Liver (tissue), 9 donors: ENCODE measurements around the gene BHLHA15. TPM values are rescaled to one million over a fixed set of nuclear protein-coding genes. Genes with fewer than 3 reads are reported as not detected.

Experiments
- DNase-seq: peaks from one replicate; pipeline ENCODE4 v3.0.0-alpha.2; 2017; ENCODE audit warnings: low spot score
- H3K27ac ChIP-seq, 2 donors: one replicate each; pipeline ENCODE4 v1.7.0; 2013; ENCODE audit warnings: inconsistent platforms in 2 of 2, low read length in 2 of 2, control low read depth in 1 of 2, low read depth in 1 of 2, mild to moderate bottlenecking in 1 of 2
- H3K27me3 ChIP-seq, 4 donors: one replicate each; pipeline versions ENCODE4 v1.6.1 to v1.7.0; 2013; ENCODE audit warnings: low read length in 3 of 4, inconsistent platforms in 1 of 4, mild to moderate bottlenecking in 1 of 4, moderate library complexity in 1 of 4; ENCODE audit not compliant: control insufficient read depth in 4 of 4, insufficient read depth in 4 of 4
- H3K36me3 ChIP-seq, 4 donors: one replicate each; pipeline versions ENCODE4 v1.6.1 to v1.7.0; 2013; ENCODE audit warnings: low read length in 3 of 4, mild to moderate bottlenecking in 3 of 4, low read depth in 1 of 4, moderate library complexity in 1 of 4; ENCODE audit not compliant: control insufficient read depth in 4 of 4, insufficient read depth in 3 of 4
- H3K4me1 ChIP-seq, 4 donors: one replicate each; pipeline versions ENCODE4 v1.6.1 to v1.7.0; 2013; ENCODE audit warnings: low read length in 3 of 4, mild to moderate bottlenecking in 3 of 4, moderate library complexity in 1 of 4; ENCODE audit not compliant: control insufficient read depth in 4 of 4, insufficient read depth in 4 of 4
- H3K4me3 ChIP-seq, 3 donors: one replicate each; pipeline versions ENCODE4 v1.6.1 to v1.7.0; 2013; ENCODE audit warnings: low read length in 3 of 3, control low read depth in 1 of 3, low read depth in 1 of 3, mild to moderate bottlenecking in 1 of 3
- H3K9ac ChIP-seq, 2 donors: one replicate each; pipeline ENCODE4 v1.7.0; 2013; ENCODE audit warnings: low read length in 2 of 2, mild to moderate bottlenecking in 2 of 2, moderate library complexity in 2 of 2, control low read depth in 1 of 2, low read depth in 1 of 2
- H3K9me3 ChIP-seq, 4 donors: one replicate each; pipeline versions ENCODE4 v1.6.1 to v1.7.0; 2013; ENCODE audit warnings: low read length in 3 of 4; ENCODE audit not compliant: control insufficient read depth in 4 of 4
- EGR1 ChIP-seq, 2 donors: IDR thresholded peaks; 2 replicates each; pipeline ENCODE4 v1.6.1; 2016 to 2018; ENCODE audit warnings: antibody characterized with exemption in 2 of 2, low read depth in 2 of 2
- FOXA1 ChIP-seq: IDR thresholded peaks from 2 replicates; pipeline ENCODE4 v1.6.1; 2016; ENCODE audit warnings: antibody characterized with exemption
- FOXA2 ChIP-seq: IDR thresholded peaks from 2 replicates; pipeline ENCODE4 v1.6.1; 2016; ENCODE audit warnings: antibody characterized with exemption
- GABPA ChIP-seq, 2 donors: IDR thresholded peaks in 1 of 2; conservative IDR thresholded peaks in 1 of 2; 2 replicates each; pipeline ENCODE4 v1.6.1; 2016; ENCODE audit warnings: antibody characterized with exemption in 2 of 2, mild to moderate bottlenecking in 1 of 2, moderate library complexity in 1 of 2
- HNF4A ChIP-seq, 2 donors: conservative IDR thresholded peaks; 2 replicates each; pipeline ENCODE4 v1.6.1; 2016; ENCODE audit warnings: antibody characterized with exemption in 2 of 2, mild to moderate bottlenecking in 2 of 2
- HNF4G ChIP-seq: IDR thresholded peaks from 2 replicates; pipeline ENCODE4 v1.6.1; 2016; ENCODE audit warnings: antibody characterized with exemption
- NR2F2 ChIP-seq: IDR thresholded peaks from 2 replicates; pipeline ENCODE4 v1.6.1; 2016; ENCODE audit warnings: antibody characterized with exemption
- RAD21 ChIP-seq, 2 donors: IDR thresholded peaks; 2 replicates each; pipeline ENCODE4 v1.6.1; 2016; ENCODE audit warnings: antibody characterized with exemption in 2 of 2, mild to moderate bottlenecking in 2 of 2
- RXRA ChIP-seq, 2 donors: IDR thresholded peaks; 2 replicates each; pipeline ENCODE4 v1.6.1; 2017 to 2018; ENCODE audit warnings: antibody characterized with exemption in 2 of 2, mild to moderate bottlenecking in 1 of 2
- SP1 ChIP-seq: IDR thresholded peaks from 2 replicates; pipeline ENCODE4 v1.6.1; 2018; ENCODE audit warnings: antibody characterized with exemption, mild to moderate bottlenecking
- TAF1 ChIP-seq: conservative IDR thresholded peaks from 2 replicates; pipeline ENCODE4 v1.6.1; 2016; ENCODE audit warnings: antibody characterized with exemption, mild to moderate bottlenecking
- WGBS: extraction: QIAGEN DNeasy Blood & Tissue Kit; methylation state at CpG from one replicate; pipeline ENCODE4 v1.1.7; 2013; 5-methylcytosine and 5-hydroxymethylcytosine counted together
- polyA plus RNA-seq, 2 donors: library from polyadenylated mRNA; stranded (reverse) in 1 of 2; unstranded in 1 of 2; fragments of 200-250 nt in 1 of 2; fragments of >200 nt in 1 of 2; fragmentation: Nextera tagmentation in 1 of 2; extraction: Ambion mirVana in 1 of 2; gene quantifications; one replicate each; pipeline versions ENCODE4 v1.2.1 to v1.2.3, GENCODE V29; 2013 to 2015
- total RNA-seq, 2 donors: library from RNA; depleted of rRNA; stranded (reverse); fragments of >200 nt; gene quantifications; one replicate each; pipeline ENCODE4 v1.2.3, GENCODE V29; 2014
- TF ChIP-seq, protein P1 (sequence below): IDR thresholded peaks from 2 replicates; pipeline ENCODE4 v1.6.1; 2016; ENCODE audit warnings: antibody characterized with exemption
- TF ChIP-seq, protein P2 (sequence below): IDR thresholded peaks from 2 replicates; pipeline ENCODE4 v1.6.1; 2016; ENCODE audit warnings: antibody characterized with exemption
- TF ChIP-seq, protein P3 (sequence below): fragments of 150-350 bp; IDR thresholded peaks from 2 replicates; pipeline ENCODE4 v1.5.1; 2017; ENCODE audit warnings: improper control_type of control experiment, low read depth, low read length; ENCODE audit not compliant: missing input control
- TF ChIP-seq, protein P4 (sequence below): IDR thresholded peaks from 2 replicates; pipeline ENCODE4 v1.6.1; 2016; ENCODE audit warnings: antibody characterized with exemption, mild to moderate bottlenecking
- donor health status: healthy.
- donor health status: healthy.
- donor health status: healthy.
- donor health status: healthy.
- donor health status: healthy.

The BHLHA15 gene
- total and polyA plus RNA-seq, 4 donors = 1.0 to 28.9 (median 7.6) TPM

DNA sequence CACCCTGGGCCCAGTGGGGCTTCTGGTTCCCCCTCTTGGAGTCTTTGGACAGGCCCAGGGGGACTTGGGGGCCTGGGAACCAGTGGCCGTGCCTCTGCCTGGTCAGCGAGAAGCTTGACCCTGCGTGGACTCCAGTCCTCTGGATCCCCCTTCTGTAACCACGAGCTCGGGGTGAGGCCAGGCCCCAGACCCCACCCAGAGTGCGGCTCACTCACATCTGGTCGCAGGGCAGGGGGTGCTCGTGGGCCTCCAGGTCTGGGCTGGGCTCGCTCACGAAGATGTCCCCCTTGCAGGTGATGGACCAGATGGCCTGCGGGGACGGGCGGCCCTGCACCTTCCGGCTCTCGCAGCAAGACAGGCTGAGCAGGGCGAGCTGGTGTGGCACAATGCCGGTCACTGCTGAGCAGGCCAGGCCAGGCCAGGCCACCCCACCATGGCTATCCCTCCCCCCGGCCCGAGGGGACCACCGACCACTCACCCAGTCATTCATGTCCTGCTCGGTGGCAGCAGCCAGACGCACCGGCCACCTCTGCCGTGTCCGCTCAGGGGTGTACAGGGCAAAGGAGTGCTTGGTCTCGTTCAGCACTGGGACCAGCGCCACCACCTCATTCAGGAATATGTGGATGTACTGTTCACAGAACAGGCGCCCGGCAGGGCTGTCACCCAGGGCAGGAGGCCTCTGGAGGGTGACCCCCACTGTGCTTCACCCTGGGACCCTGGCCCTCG is 19.7 kb downstream of the BHLHA15 start:
- 97% methylated on average over 30 of the region's 30 CpGs for WGBS
- Histone ChIP-seq H3K4me3 (no peak overlapping the region), H3K9ac (no peak overlapping the region), H3K27ac (no peak overlapping the region), H3K36me3 (peaks cover 0 to 20% (median 4%) of the 10 kb centered on the region in 4 donors), H3K4me1 (no peaks in the 10 kb centered on the region), H3K27me3 (no peaks in the 10 kb centered on the region), H3K9me3 (no peaks in the 10 kb centered on the region)
- DNase-seq = no peak
- TF ChIP-seq RAD21 (IDR thresholded peaks at IDR 0.05) (no peak), RXRA (IDR thresholded peaks at IDR 0.05) (no peak), TAF1 (no peak), FOXA1 (no peak), SP1 (no peak), HNF4A (conservative IDR thresholded peaks at IDR 0.05) (no peak), FOXA2 (no peak), HNF4G (no peak), EGR1 (IDR thresholded peaks at IDR 0.05; ENCODE audit: low read depth in 2 of 2) (no peak), NR2F2 (no peak), GABPA (IDR thresholded peaks at IDR 0.05 in 1 of 2, conservative IDR thresholded peaks at IDR 0.05 in 1 of 2) (no peak)
- TF ChIP-seq, protein P1, sequence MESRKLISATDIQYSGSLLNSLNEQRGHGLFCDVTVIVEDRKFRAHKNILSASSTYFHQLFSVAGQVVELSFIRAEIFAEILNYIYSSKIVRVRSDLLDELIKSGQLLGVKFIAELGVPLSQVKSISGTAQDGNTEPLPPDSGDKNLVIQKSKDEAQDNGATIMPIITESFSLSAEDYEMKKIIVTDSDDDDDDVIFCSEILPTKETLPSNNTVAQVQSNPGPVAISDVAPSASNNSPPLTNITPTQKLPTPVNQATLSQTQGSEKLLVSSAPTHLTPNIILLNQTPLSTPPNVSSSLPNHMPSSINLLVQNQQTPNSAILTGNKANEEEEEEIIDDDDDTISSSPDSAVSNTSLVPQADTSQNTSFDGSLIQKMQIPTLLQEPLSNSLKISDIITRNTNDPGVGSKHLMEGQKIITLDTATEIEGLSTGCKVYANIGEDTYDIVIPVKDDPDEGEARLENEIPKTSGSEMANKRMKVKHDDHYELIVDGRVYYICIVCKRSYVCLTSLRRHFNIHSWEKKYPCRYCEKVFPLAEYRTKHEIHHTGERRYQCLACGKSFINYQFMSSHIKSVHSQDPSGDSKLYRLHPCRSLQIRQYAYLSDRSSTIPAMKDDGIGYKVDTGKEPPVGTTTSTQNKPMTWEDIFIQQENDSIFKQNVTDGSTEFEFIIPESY = no peak
- TF ChIP-seq, protein P2, sequence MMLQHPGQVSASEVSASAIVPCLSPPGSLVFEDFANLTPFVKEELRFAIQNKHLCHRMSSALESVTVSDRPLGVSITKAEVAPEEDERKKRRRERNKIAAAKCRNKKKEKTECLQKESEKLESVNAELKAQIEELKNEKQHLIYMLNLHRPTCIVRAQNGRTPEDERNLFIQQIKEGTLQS = no peak
- TF ChIP-seq, protein P3, sequence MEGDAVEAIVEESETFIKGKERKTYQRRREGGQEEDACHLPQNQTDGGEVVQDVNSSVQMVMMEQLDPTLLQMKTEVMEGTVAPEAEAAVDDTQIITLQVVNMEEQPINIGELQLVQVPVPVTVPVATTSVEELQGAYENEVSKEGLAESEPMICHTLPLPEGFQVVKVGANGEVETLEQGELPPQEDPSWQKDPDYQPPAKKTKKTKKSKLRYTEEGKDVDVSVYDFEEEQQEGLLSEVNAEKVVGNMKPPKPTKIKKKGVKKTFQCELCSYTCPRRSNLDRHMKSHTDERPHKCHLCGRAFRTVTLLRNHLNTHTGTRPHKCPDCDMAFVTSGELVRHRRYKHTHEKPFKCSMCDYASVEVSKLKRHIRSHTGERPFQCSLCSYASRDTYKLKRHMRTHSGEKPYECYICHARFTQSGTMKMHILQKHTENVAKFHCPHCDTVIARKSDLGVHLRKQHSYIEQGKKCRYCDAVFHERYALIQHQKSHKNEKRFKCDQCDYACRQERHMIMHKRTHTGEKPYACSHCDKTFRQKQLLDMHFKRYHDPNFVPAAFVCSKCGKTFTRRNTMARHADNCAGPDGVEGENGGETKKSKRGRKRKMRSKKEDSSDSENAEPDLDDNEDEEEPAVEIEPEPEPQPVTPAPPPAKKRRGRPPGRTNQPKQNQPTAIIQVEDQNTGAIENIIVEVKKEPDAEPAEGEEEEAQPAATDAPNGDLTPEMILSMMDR = no peak
- TF ChIP-seq, protein P4, sequence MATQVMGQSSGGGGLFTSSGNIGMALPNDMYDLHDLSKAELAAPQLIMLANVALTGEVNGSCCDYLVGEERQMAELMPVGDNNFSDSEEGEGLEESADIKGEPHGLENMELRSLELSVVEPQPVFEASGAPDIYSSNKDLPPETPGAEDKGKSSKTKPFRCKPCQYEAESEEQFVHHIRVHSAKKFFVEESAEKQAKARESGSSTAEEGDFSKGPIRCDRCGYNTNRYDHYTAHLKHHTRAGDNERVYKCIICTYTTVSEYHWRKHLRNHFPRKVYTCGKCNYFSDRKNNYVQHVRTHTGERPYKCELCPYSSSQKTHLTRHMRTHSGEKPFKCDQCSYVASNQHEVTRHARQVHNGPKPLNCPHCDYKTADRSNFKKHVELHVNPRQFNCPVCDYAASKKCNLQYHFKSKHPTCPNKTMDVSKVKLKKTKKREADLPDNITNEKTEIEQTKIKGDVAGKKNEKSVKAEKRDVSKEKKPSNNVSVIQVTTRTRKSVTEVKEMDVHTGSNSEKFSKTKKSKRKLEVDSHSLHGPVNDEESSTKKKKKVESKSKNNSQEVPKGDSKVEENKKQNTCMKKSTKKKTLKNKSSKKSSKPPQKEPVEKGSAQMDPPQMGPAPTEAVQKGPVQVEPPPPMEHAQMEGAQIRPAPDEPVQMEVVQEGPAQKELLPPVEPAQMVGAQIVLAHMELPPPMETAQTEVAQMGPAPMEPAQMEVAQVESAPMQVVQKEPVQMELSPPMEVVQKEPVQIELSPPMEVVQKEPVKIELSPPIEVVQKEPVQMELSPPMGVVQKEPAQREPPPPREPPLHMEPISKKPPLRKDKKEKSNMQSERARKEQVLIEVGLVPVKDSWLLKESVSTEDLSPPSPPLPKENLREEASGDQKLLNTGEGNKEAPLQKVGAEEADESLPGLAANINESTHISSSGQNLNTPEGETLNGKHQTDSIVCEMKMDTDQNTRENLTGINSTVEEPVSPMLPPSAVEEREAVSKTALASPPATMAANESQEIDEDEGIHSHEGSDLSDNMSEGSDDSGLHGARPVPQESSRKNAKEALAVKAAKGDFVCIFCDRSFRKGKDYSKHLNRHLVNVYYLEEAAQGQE = no peak
